Dedifferentiated amniotic fluid mesenchymal stem cell (primary cell): ENCODE data around the gene SLC16A5.

Source experiments
- DNase-seq: peaks from one replicate; pipeline ENCODE4 v3.0.0-alpha.2; 2016; ENCODE audit errors: extremely low spot score

Gene SLC16A5

GRCh38 chr17:75086496-75087181 lies 1.1 kb upstream of the SLC16A5 start:
- DNase-seq, result no peak

- no peak for DNase-seq
These were observed 584 bp upstream of the SLC16A5 start for GRCh38 chr17:75087182-75087557.

- DNase-seq, result no peak
These were observed 987 bp downstream of the SLC16A5 start for GRCh38 chr17:75088465-75089417.

- no peak for DNase-seq
These were observed 3.4 kb downstream of the SLC16A5 start for GRCh38 chr17:75090871-75091854.

GRCh38 chr17:75091855-75092327 lies 4.1 kb downstream of the SLC16A5 start:
- DNase-seq, result no peak

GRCh38 chr17:75093548-75094158 lies 5.9 kb downstream of the SLC16A5 start:
- DNase-seq, result no peak

- no peak for DNase-seq
These were observed 7.2 kb downstream of the SLC16A5 start for GRCh38 chr17:75094871-75095399.

GRCh38 chr17:75096082-75096625 lies 8.4 kb downstream of the SLC16A5 start:
- DNase-seq, result peak; percentile 56

- no peak for DNase-seq
These were observed 10.1 kb downstream of the SLC16A5 start for GRCh38 chr17:75097865-75098264.

- no peak for DNase-seq
These were observed 11.1 kb downstream of the SLC16A5 start for GRCh38 chr17:75098861-75099260.

- DNase-seq, result no peak
These were observed 12.3 kb downstream of the SLC16A5 start for GRCh38 chr17:75099881-75100595.

- DNase-seq, result no peak
These were observed 14.6 kb downstream of the SLC16A5 start for GRCh38 chr17:75102385-75102821.

- no peak for DNase-seq
These were observed 16.1 kb downstream of the SLC16A5 start for GRCh38 chr17:75103601-75104554.

GRCh38 chr17:75105126-75106080 lies 17.6 kb downstream of the SLC16A5 start:
- DNase-seq, result no peak

- DNase-seq, result no peak
These were observed 20.4 kb downstream of the SLC16A5 start for GRCh38 chr17:75108193-75108592.

- DNase-seq, result no peak
These were observed 21.3 kb downstream of the SLC16A5 start for GRCh38 chr17:75109046-75109406.

- peak; percentile 58 for DNase-seq
These were observed 21.9 kb downstream of the SLC16A5 start, which contains the start of gene ARMC7 for GRCh38 chr17:75109407-75110233. ARMC7 (plus strand) TSS chr17:75109969; CDS start chr17:75110289, 320 bp downstream.
